Epithelial cell of prostate (primary cell): ENCODE measurements around the gene SRPK2.
"Not testable (repeated sequence)": the region's sequence is repeated elsewhere in the genome, so short reads cannot be mapped to it uniquely, and the experiment has no call there.

ENCODE experiments used
- DNase-seq: peaks from one replicate; pipeline ENCODE4 v3.0.0-alpha.2; 2011; ENCODE audit warnings: low read depth, low spot score
- H3K27ac ChIP-seq: fragments of 450-650 bp; 2 replicates; pipeline ENCODE4 v1.5.1; 2017; ENCODE audit warnings: mild to moderate bottlenecking

The SRPK2 gene

DNA sequence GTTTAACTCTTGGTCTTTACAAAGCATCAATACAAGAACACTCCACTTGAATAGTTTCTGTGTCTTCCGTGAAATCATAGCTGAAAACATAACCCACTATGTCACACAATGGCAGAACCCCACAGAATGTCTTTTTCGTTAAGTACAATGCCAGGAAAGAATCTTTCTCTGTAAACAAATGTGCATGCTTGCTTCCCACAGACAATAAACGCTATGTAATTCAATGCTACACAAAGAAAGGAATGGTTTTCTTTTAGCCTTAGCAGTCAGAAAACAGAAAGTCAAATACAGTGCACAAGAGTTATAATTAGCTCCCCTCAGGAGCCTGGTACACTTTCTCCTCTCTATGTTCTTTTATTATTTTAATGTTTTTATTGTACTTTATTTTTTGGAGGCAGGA is 186.1 kb downstream of the SRPK2 start:
- H3K27ac ChIP-seq, result no peak overlapping the region
- no peak for DNase-seq

DNA sequence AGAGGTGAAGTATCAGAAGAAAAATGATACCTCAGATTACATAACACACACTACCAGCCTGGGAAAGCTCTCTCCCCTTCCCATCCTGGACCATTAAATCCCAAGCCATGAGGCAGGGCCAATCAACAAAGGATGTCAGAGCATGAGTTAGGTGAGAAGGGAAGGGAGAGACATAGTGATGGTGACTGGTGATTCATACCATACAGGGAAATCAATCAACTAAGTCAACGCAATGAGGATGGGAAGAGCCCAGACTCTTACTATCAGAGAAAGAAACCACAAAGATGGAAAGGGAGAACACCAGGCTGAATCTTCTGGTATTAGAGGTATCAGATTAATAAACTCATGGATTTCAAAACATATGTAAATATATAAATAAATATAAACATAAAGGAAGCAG is 189.3 kb downstream of the SRPK2 start:
- H3K27ac ChIP-seq, result no peak overlapping the region
- no peak for DNase-seq

DNA sequence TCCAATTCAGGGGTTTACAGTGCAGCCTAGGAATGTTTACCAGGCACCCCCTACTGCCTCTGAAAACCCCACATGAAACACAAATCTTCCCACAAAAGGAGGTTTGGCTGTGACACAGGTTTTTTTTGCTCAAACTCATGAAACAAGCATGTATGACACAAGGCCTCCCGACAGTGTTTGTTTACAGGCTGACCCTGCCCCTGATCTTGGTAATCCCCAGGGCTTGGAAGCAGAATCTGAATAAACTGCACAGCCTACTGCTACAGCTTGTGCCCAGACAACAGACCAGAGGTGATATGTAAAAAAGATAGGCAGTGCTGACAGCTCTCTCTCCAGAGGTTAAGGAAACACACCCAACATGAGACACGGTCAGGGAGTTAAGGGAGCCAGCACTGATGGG is 190.5 kb downstream of the SRPK2 start:
- no peak overlapping the region for H3K27ac ChIP-seq
- DNase-seq, result no peak

DNA sequence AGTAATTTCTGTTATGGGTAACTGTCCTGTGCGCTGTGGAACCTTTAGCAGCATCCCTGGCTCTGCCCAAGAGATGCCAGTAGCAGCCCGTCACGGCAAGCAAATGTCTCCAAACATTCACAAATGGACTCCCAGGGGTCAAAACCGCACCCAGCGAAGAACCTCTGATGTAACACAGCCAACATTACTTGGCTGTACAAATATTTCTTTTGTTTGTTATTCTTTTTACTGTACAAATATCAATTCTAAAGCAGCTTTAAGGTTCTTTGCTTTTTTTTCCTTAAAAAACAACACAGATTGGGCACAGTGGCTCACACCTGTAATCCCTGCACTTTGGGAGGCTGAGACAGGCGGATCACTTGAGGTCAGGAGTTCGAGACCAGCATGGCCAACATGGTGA is 192.2 kb downstream of the SRPK2 start:
- no peak for DNase-seq
- no peak overlapping the region for H3K27ac ChIP-seq

DNA sequence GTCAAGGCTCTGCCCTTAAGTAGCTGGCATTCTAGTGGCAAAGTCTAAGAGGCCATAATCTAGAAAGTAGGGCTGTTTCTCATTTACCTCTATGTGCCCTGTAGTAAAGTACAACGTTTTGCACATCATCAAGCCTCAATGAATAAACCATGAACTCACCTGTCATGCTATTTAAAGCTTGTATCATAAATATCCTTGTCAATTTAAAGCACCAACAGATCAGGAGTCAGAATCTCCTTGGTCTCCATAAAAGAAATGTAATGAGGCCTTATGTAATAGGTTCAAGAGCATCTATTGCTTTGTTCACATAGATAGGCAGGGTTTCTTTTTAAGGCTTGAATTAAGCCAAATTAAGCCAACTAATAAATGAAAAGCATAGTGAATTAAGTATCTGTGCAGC is 192.8 kb downstream of the SRPK2 start:
- no peak overlapping the region for H3K27ac ChIP-seq
- DNase-seq, result no peak

DNA sequence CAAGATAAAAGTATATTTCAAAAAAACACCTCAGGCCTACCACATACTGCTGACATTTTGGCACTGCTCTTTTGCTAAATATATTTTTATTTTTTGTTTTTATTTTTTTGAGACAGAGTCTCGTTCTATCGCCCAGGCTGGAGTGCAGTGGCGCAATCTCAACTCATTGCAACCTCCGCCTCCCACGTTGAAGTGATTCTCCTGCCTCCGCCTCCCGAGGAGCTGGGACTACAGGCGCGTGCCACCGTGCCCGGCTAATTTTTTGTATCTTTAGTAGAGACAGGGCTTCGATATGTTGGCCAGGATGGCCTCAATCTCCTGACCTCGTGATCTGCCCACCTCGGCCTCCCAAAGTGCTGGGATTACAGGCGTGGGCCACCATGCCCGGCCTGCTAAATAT is 193.8 kb downstream of the SRPK2 start:
- not testable (repeated sequence) for H3K27ac ChIP-seq, DNase-seq

DNA sequence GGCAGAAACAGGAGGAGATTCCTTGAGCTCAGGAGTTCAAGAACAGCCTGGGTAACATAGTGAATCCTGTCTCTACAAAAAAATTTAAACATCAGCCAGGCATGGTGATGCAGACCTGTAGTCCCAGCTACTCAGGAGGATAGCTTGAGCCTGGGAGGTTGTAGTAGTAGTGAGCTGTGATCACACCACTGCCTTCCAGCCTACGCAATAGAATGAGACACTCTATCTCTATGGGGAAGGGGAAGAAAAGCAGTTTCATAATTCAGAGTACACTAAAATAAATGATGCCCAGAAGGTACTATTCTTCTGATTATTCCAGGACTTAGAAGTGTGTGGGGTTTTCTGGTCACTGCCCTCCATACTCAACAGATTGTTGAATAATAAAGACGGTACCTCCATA is 197.4 kb downstream of the SRPK2 start:
- no peak overlapping the region for H3K27ac ChIP-seq
- no peak for DNase-seq

DNA sequence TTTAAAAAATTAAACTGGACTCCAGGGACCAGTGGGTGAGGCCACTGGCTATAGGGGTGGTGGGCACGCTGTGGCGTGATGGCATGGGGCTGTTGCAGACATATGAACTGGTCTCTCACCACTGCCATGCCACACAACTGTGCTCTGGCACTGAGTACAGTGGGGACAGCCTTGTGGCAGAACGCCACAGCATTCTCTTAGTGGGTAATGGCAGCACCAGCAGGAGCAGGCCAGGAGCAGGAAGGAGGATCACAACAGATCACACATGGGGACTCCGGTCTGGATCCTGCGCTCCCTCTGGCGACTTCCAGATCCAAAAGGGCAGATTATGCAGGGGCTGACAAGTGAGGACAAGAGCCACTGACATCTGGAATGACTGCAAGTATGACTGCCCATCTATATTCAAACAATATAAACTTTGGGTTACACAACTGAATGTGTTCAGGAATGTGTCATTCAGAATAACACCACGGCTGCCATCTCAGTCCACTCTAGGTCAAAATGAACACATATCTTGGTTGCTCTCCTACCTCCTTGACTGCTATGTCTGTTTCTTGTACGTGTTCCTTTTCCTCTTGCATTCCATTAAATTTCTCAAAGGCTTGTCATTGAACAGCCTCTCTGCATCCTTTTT is 198.7 kb downstream of the SRPK2 start:
- DNase-seq, result no peak
- H3K27ac ChIP-seq, result peak overlapping the region; percentile 11

DNA sequence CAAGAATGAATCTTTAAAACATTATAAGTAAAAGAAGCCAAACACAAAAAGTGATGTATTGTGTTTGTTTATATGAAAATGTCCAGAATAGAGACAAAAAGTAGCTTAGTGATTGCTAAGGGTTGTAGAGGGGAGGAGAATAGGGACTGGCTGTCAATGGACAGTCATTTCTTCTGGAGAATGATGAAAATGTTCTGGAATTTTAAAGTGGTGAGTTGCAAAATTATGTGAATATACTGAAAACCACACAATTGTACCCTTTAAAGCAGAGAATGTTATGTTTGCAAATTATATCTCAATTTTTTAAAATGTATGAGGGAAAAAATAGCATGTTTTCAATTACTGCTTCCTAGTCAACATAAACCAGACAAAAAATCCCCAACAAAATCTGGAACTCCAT is 200.5 kb downstream of the SRPK2 start:
- no peak for DNase-seq
- peak overlapping the region; percentile 88 for H3K27ac ChIP-seq

DNA sequence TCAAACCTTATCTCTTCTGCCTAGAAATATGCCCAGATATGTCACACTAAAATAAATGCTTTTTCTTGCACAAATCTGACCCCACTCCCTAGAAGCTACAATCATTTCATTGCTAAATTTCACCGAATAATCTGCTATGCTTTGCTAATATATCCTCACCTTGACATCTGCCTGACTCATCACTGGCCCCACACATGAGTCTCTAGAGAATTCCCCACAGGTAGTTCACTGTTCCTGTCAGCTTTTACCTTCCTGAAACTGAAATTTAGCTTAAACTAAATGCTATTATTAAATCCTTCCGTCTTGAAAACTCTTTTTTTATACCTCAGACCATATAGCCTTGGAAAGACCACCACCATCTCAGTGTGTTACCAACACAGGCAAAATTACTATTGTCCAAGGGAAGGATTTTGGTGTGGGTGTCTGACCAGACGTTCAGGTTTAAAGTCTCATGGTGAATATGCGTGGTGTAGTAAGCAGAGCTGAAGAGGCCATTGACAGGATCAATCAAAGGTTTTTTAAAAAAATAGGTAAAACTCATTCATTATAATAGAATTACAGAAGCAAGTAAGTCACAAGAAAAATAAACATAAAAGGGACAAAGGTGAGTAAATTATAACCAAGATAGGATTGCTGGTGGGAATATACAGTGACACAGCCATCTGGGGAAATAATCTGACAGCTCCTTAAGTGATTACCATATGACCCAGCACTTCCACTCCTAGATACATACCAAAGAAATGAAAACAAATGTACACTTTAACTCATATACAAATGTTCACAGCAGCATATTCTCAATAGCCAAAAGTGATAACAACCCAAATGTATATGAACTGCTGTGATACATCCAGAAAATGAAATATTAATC is 201.2 kb downstream of the SRPK2 start:
- no peak for DNase-seq
- H3K27ac ChIP-seq, result peak overlapping the region; percentile 88

DNA sequence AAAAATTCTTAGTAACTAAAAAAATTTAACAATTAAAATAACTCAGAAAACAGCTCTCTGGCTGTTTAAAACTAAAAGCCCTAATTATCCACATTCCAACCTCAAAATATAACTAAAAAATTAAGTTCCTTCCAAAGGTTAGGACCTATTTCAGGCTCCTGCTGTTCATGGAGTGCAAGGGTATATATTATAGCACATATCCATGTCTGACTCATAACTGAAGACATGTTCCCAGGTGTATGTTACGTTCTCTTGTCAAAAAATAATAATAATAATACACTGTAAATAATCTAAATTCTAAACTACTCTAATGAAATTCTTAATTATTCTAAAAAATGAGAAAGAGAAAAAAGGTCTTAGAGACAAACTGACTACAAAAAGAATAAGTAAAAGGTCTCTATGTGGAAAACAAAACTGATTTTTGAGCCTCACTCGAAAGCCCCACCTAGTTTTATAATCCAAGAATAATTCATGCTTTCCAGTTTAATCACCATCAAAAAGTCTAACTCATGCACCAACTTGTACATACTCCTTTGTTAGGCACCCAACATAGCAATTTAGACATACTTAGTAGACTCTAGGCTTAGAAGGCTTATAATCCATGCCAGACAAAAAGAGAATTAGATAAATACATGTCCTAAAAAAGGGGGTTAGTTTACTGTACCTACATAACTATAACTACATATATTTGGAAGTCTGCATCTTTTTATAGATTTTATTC is 203.3 kb downstream of the SRPK2 start:
- peak; percentile 55 for DNase-seq
- H3K27ac ChIP-seq, result peak overlapping the region; percentile 88

DNA sequence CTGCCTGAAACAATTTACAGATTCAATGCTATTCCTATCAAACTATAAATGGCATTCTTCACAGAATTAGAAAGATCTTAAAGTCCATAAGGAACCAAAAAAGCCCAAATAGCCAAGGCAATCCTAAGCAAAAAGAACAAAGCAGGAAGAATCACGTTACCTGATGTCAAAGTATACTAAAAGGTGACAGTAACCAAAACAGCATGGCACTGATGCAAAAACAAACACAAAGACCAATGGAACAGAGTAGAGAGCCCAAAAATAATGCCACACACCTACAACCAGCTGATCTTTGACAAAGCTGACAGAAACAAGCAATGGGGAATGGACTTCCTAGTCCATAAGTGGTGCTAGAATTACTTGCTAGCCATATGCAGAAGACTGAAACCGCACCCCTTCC is 208.7 kb downstream of the SRPK2 start:
- no peak overlapping the region for H3K27ac ChIP-seq

DNA sequence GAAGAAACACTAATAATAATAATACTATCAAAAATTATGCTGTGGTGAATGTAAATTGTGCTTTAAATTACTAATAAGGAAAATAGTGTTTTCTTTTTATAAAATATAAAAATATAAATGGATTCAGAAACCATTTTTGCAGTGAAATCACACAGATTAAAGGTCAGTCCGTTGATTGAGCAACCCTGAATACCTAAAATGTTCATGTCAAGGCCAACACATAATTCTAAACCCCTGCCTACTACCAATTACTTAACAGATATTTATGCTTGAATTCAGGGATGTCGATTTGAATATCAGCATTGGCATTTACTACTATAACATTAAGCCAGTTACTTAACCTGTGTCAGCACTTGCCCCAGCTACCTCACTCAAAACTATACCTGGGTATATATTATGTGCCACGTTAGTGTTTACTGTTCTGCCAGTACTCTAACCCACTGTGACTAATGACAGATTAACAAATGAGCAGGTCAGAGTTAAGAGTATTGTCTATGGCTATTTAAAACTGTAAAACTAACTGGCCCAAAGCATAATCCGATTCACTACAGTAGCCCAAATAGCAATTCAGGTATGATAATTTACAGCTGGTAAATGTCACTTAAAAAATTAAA is 209.7 kb downstream of the SRPK2 start:
- no peak for DNase-seq
- H3K27ac ChIP-seq, result no peak overlapping the region

More for the DNA sequence above, 208.7 kb downstream of the SRPK2 start:
- DNase-seq, result no peak

DNA sequence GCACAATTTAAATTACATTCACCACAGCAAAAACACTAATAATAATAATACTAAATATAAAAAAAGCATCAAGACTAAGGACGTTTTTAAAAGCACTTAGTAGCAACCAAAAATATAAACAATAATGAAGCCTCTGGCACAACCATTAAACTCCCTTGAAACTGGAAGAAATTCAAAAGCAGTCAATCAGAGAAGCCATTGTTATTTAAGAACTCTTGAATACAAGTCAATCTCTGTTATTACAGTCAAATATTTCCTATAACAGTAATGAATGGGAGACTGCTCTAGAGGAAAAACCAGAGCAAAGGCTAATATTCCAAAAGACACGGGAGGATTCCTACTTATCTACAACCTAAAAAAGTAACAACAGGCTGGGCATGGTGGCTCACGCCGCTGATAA is 210.5 kb downstream of the SRPK2 start:
- DNase-seq, result no peak
- no peak overlapping the region for H3K27ac ChIP-seq

DNA sequence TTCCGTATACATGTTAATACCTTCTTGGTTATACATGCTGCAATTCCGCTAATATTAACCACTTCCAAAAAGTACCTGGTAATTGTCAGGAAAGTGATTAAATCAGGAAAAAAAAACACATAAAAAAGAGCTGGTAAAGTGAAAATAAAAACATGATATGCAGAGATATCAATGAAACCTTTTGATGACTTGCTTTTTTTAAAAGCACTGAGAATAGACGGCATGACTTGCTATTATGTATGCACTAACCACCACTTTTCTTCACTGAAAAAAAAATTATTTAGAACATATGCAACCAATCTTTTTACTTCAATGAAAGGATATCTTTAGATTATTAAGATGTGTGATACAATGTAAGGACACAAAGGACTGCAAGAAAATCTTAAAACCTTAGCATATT is 211.7 kb downstream of the SRPK2 start:
- H3K27ac ChIP-seq, result no peak overlapping the region
- DNase-seq, result no peak

DNA sequence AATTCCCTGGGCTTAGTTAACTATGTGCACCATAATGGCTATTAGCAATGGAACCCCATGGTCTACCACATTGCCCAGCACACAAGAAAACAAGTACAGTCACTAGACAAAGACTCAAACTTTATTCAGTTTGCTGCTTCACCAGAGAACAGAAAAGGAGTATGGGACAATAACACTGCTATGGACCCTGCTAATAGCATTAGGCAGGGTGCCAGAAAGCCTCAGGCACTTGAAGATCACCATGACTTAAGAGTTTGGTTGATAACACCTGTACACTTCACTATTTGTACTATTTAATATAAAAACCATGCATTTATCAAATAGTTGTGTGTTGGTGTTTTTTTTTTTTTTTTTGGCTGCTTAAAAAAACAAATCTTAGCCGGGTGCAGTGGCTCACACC is 215.1 kb downstream of the SRPK2 start:
- DNase-seq, result no peak
- no peak overlapping the region for H3K27ac ChIP-seq

DNA sequence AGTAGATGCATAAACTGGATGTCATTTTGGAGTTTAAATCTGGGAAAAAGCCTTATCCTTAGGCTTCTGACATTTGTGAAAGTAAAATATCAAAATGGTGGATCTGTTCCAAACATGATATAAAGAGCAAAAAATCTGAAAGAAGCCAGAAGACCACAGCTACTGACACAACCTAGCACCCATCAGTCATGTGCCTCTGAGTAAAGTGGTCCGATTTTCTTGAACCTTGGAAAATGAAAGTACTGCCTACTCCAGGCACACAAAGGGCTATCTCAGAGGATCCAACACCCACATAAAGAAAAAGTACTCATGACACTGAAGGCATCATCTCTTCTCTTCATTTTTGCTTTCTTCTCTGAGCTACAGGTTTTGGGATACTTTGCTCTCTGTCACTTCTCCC is 224.0 kb downstream of the SRPK2 start:
- no peak overlapping the region for H3K27ac ChIP-seq
- no peak for DNase-seq

DNA sequence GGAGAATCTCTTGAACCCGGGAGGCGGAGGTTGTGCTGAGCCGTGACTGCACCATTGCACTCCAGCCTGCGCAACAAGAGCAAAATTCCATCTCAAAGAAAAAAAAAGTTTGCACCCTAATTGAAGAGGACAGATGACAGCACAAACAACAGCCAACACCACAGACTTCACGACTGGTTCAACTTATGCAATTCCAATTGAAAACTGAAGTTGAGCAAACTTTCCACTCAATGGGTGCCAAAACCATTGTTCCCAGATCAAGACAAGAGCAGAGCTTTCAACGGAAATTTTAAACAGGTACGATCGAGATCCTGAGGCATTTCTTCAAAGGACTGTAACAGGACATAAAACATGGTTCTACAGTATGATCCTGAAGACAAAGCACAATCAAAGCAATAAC is 225.0 kb downstream of the SRPK2 start:
- H3K27ac ChIP-seq, result no peak overlapping the region
- no peak for DNase-seq

DNA sequence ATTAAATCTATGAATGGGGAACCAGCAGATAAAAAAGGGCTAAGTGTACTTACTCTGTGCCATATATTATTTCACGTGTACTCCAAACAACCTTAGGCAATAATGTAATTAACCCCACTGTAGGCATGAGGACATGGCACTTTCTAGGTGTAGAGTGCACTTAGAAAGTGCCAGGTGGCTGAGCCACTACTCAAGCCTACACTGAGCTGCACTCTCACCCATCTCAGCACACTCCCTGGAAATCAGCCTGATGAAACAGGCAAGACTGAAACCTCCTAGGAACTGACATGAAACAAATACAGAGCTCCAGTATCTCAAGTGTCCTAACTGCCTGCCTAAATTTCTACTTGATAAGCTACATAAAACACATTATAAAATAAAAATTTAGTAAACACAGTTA is 227.4 kb downstream of the SRPK2 start:
- H3K27ac ChIP-seq, result no peak overlapping the region
- DNase-seq, result no peak

DNA sequence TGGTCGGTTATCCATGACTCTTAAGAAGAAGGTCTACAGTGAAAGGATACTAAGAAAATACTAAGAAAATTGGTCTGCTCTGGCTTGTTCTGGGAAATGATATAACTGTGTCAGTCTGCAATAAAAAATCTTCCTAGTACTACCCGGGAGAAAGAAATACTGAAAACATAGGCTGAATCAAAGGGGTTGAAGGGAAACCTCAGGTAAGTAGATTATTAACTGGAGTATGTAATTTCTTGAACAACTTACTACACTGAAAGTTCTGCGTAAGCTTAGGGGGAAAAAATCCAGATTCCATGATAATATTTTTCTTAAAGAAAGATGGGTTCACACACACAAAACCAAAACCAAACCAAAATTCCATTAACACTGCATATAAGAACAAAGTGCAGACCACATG is 231.4 kb downstream of the SRPK2 start:
- H3K27ac ChIP-seq, result no peak overlapping the region
- no peak for DNase-seq

DNA sequence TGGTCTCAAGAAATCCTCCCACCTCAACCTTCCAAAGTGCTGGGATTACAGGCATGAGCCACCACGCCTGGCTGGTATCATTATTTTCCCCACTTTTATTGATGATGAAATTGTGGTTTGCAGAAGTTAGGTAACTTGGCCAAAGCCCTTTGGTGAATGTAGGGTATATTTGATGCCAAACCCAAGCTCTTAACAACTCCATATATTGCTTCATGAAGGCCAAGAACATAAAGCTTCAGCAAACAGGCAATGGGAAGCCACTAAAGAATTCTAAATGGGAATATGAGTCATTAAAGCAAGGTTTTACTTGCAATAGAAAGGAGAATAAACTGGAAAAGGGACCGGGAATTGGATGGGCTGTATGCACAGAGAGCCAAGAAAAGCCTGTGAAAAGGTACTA is 232.0 kb downstream of the SRPK2 start:
- DNase-seq, result no peak
- H3K27ac ChIP-seq, result no peak overlapping the region
